ENCODE measurements around the gene COPB1. TPM values are rescaled to one million over a fixed set of nuclear protein-coding genes. Genes with fewer than 3 reads are reported as not detected.

The COPB1 gene
- total and polyA plus RNA-seq, 9 of the 15 experiments (the other 6 are each of a cell fraction or from before 2014, with no cell fraction given) = 64.7 to 188 (median 91.6) TPM

DNA sequence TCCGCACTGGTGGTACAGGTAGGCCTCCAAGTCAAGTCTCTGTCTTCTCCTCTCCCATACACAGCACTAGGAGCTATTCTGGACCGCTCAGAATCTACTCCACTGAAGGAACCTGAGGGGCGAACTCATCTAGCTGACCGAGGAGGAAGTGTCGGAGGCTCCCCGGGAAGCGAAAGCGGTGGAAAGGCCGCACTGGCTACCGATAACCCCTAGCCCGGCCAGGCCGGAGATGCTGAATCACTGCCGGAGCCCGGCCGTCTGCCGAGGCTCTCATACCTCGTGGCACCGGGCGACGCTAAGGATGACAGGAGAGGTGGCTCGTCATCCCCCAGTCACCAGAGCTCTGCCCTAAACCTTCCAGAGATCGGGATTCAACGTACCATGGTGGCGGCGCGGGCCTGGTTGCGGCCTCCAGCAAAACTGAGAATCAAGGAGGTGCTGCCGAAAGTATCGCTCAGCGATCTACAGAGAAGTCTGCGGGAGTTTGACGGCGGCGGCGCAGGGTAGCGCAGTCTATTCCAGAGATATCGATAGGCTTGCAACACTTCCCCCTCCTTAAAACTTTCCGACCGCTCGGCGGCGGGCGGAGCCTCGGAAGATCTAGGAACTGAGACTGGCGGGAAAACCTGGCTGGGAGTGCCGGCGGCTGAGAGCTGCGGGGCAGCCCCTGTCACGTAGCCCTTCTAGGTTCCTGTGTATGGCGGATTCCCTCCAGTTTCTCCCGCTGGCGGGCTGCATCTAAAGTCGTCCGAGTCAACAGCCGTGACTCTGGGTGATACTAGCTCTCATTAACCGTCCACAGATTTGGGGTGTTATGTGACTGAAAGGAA lies 20.5 kb upstream of the COPB1 start, which contains the start of gene PSMA1 (continued):
- TF ChIP-seq CTCF (IDR thresholded peaks at IDR 0.05 in 2 of 3, conservative IDR thresholded peaks at IDR 0.05 in 1 of 3; ENCODE audit: insufficient read depth in 2 of 3, low read depth in 1 of 3, low read length in 3 of 3) = peak in 1 of 3 experiments; percentile 28; a peak in 1 of 6 replicates
- TF ChIP-seq C11orf30 (IDR thresholded peaks at IDR 0.05; ENCODE audit: low read depth) = peak; percentile 96
- TF ChIP-seq, protein P1, sequence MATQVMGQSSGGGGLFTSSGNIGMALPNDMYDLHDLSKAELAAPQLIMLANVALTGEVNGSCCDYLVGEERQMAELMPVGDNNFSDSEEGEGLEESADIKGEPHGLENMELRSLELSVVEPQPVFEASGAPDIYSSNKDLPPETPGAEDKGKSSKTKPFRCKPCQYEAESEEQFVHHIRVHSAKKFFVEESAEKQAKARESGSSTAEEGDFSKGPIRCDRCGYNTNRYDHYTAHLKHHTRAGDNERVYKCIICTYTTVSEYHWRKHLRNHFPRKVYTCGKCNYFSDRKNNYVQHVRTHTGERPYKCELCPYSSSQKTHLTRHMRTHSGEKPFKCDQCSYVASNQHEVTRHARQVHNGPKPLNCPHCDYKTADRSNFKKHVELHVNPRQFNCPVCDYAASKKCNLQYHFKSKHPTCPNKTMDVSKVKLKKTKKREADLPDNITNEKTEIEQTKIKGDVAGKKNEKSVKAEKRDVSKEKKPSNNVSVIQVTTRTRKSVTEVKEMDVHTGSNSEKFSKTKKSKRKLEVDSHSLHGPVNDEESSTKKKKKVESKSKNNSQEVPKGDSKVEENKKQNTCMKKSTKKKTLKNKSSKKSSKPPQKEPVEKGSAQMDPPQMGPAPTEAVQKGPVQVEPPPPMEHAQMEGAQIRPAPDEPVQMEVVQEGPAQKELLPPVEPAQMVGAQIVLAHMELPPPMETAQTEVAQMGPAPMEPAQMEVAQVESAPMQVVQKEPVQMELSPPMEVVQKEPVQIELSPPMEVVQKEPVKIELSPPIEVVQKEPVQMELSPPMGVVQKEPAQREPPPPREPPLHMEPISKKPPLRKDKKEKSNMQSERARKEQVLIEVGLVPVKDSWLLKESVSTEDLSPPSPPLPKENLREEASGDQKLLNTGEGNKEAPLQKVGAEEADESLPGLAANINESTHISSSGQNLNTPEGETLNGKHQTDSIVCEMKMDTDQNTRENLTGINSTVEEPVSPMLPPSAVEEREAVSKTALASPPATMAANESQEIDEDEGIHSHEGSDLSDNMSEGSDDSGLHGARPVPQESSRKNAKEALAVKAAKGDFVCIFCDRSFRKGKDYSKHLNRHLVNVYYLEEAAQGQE (IDR thresholded peaks at IDR 0.05; ENCODE audit: borderline replicate concordance) = peak; percentile 98
- TF ChIP-seq, protein P1 (CRISPR knock-in tag; IDR thresholded peaks at IDR 0.05; ENCODE audit: low read depth) = no peak
- TF ChIP-seq ZNF584 (CRISPR knock-in tag; IDR thresholded peaks at IDR 0.05; ENCODE audit: low read depth) = no peak
- TF ChIP-seq MAFG (tag; conservative IDR thresholded peaks at IDR 0.05) = peak; percentile 80

All from K562 (cell line).